Measurements from ENCODE around the gene SLC22A7.
A peak's percentile ranks its signal among the peaks of the same experiment; 100 is the strongest.
"Not testable (repeated sequence)": the region's sequence is repeated elsewhere in the genome, so short reads cannot be mapped to it uniquely, and the experiment has no call there.

SLC22A7 gene

DNA sequence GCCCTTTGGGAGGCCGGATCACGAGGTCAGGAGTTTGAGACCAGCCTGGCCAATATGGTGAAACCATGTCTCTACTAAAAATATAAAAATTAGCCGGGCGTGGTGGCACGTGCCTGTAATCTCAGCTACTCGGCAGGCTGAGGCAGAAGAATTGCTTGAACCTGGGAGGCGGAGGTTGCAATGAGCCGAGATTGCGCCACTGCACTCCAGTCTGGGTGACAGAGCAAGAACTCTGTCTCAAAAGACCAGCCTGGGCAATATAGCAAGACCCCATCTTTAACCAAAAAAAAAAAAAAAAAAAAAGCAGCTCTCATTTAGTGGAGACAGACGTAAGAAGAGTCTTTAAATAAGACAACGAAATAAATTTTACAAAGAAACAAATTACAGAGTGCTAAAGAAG, 48.2 kb downstream of the SLC22A7 start:
- not testable (repeated sequence) for ATAC-seq (replicated peaks); H3K27ac Mint-ChIP-seq; H3K9me3 Mint-ChIP-seq; DNase-seq; H3K4me1 Mint-ChIP-seq; H3K27me3 Mint-ChIP-seq; H3K4me3 Mint-ChIP-seq
- peaks cover 21 to 36% of the 10 kb centered on the region in 2 donors for H3K36me3 Mint-ChIP-seq

DNA sequence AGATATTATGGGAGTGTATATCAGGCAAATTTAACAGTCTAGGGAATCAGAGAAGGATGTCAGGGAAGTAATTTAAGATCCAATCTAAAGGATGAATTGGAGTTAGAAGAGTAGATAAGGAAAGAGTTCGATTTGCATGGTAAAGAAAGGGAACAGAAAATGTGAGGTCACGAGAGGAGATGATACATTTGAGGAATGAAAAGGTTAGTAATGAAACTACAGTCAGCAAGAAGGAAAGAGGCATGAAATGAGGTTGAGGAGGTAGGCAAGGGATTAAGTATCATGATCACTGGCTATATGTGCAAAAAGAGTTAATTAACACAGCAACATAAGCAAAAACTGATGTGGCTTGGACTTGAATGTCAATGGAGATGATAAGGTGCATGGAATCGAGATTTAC, 49.0 kb downstream of the SLC22A7 start:
- Mint-ChIP-seq H3K27ac (no peak overlapping the region), H3K4me3 (no peak overlapping the region), H3K27me3 (no peaks in the 10 kb centered on the region), H3K36me3 (peaks cover 25 to 39% of the 10 kb centered on the region in 2 donors), H3K9me3 (no peaks in the 10 kb centered on the region), H3K4me1 (peaks cover 4 to 15% of the 10 kb centered on the region in 2 donors)
- ATAC-seq (replicated peaks) = peak; percentile 75 to 84
- DNase-seq = no peak

DNA sequence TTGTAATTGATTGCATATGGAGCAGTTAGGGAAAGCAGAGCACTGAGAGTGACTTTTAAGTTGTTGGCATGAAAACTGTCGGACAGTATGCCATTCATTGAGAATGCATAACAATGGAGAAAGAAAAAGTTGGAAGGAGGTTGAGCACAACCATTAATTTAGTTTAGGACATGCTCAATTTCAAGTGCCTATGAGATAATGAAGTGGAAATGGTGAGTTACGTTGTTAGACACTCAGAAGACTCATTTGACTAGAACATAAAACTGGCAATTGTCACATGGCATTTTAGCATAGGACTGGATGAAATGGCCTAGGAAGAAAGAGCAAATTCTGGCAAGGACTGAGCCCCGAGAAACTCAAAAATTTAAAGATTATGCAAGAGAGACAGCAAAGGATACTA, 49.4 kb downstream of the SLC22A7 start:
- no peaks in the 10 kb centered on the region for H3K27me3 Mint-ChIP-seq
- H3K27ac Mint-ChIP-seq = no peak overlapping the region
- peaks cover 5 to 14% of the 10 kb centered on the region in 2 donors for H3K4me1 Mint-ChIP-seq
- H3K4me3 Mint-ChIP-seq = no peak overlapping the region
- peaks cover 24 to 39% of the 10 kb centered on the region in 2 donors for H3K36me3 Mint-ChIP-seq
- no peak for DNase-seq
- no peak for ATAC-seq (replicated peaks)
- no peaks in the 10 kb centered on the region for H3K9me3 Mint-ChIP-seq

DNA sequence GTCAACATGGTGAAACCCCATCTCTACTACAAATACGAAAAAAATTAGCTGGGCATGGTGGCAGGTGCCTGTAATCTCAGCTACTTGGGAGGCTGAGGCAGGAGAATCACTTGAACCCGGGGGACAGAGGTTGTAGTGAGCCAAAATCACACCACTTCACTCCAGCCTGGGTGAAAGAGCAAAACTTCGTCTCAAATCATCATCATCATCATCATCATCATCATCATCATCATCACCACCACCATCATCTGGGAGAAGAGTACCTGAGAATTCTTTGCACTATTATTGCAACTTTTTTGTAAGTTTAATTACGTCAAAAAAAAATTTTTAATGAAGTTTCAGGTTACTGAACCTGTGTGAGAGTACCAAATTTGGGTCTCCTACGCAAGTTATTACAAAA, 53.9 kb downstream of the SLC22A7 start:
- not testable (repeated sequence) for H3K9me3 Mint-ChIP-seq; DNase-seq; H3K4me3 Mint-ChIP-seq; H3K27me3 Mint-ChIP-seq; ATAC-seq (replicated peaks); H3K27ac Mint-ChIP-seq
- peaks cover 30 to 43% of the 10 kb centered on the region in 2 donors for H3K36me3 Mint-ChIP-seq
- peaks cover 17 to 32% of the 10 kb centered on the region in 2 donors for H3K4me1 Mint-ChIP-seq
